MM.1S (cell line): ENCODE measurements around the gene MALSU1.

Source experiments
- EZH2phosphoT487 ChIP-seq: fragments of 300-600 bp; sonication (generic); IDR thresholded peaks from 2 replicates; pipeline ENCODE4 v1.6.1; 2018; ENCODE audit warnings: antibody characterized with exemption, low read length
- TF ChIP-seq, protein P1 (sequence below): fragments of 300-600 bp; sonication (generic); IDR thresholded peaks from 2 replicates; pipeline ENCODE4 v1.5.1; 2016; ENCODE audit warnings: antibody characterized with exemption, low read length, mixed read lengths

DNA sequence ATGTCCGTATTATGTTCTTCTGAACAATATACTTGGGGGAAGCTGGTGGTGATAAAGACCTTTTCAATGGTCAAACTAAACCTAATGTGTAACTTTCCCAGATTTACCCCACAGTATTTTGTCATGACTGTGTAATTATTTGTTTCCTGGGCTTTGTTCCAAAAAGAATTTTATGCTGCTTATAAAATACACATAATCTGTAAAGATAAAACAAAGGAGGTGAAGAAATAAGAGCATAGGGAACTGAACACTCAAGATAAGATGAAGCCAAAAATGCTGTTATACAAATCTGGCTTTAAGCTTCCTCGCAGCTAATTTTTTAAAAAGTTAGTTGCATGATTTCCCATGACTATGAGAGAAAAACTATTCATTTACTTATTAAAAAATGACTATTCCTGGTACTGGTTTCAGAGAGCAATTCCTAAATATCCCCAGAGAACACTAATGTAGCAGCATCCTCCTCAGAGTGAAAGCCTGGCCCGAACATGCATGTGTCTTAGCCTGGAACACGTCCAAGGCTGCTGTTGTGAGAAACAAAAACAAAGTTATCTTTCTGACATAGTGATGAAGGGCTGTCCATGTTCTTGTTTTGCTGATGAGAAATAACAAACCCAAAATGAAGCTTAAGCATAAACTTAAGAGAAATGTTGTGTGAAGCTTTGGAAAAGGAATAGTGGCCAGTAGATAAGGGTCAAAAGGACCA, 33.9 kb downstream of the MALSU1 start:
- TF ChIP-seq, protein P1, sequence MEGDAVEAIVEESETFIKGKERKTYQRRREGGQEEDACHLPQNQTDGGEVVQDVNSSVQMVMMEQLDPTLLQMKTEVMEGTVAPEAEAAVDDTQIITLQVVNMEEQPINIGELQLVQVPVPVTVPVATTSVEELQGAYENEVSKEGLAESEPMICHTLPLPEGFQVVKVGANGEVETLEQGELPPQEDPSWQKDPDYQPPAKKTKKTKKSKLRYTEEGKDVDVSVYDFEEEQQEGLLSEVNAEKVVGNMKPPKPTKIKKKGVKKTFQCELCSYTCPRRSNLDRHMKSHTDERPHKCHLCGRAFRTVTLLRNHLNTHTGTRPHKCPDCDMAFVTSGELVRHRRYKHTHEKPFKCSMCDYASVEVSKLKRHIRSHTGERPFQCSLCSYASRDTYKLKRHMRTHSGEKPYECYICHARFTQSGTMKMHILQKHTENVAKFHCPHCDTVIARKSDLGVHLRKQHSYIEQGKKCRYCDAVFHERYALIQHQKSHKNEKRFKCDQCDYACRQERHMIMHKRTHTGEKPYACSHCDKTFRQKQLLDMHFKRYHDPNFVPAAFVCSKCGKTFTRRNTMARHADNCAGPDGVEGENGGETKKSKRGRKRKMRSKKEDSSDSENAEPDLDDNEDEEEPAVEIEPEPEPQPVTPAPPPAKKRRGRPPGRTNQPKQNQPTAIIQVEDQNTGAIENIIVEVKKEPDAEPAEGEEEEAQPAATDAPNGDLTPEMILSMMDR, result no peak
- TF ChIP-seq EZH2phosphoT487, result no peak
